SH-SY5Y (cell line): ENCODE results near the gene ADM2.

ENCODE experiments used
- GATA2 ChIP-seq: IDR thresholded peaks from 2 replicates; pipeline ENCODE4 v1.6.1; 2011; ENCODE audit warnings: mild to moderate bottlenecking, low read depth, low read length
- GATA3 ChIP-seq: IDR thresholded peaks from 2 replicates; pipeline ENCODE4 v1.6.1; 2011; ENCODE audit warnings: low read depth, mild to moderate bottlenecking, low read length, moderate library complexity

DNA sequence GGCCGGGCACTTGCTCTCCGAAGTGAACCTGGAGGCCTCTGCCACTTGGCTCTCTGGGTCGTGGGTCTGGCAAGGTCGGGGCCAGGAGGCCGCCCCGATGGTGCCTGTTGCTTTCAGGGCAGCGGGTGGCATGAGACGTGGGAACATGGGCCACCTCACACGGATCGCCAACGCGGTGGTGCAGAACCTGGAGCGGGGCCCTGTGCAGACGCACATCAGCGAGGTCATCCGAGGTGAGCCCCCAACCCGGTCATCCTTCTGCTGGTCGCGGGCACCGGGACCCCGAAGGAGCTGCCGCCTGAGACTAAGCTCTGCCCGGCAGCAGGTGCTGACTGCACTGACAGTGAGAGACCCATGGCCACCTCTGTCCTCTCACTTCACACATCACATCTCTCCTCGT is 46.5 kb upstream of the ADM2 start:
- TF ChIP-seq GATA2 (no peak), GATA3 (no peak)
